GM10266 (cell line): ENCODE data around the gene MAPT.

Experiments
- DNase-seq: peaks from one replicate; pipeline ENCODE4 v3.0.0; 2012; ENCODE audit errors: extremely low spot score
- CTCF ChIP-seq: IDR thresholded peaks from 2 replicates; pipeline ENCODE4 v1.5.1; 2012; ENCODE audit warnings: mild to moderate bottlenecking, low read depth; ENCODE audit not compliant: control insufficient read depth, insufficient read depth; ENCODE audit errors: missing control alignments

The MAPT gene

GRCh38 chr17:45919136-45919535 lies 24.8 kb downstream of the MAPT start:
- no peak for DNase-seq
- TF ChIP-seq CTCF = no peak

GRCh38 chr17:45920083-45920482 lies 25.7 kb downstream of the MAPT start:
- no peak for DNase-seq
- no peak for TF ChIP-seq CTCF

DNA sequence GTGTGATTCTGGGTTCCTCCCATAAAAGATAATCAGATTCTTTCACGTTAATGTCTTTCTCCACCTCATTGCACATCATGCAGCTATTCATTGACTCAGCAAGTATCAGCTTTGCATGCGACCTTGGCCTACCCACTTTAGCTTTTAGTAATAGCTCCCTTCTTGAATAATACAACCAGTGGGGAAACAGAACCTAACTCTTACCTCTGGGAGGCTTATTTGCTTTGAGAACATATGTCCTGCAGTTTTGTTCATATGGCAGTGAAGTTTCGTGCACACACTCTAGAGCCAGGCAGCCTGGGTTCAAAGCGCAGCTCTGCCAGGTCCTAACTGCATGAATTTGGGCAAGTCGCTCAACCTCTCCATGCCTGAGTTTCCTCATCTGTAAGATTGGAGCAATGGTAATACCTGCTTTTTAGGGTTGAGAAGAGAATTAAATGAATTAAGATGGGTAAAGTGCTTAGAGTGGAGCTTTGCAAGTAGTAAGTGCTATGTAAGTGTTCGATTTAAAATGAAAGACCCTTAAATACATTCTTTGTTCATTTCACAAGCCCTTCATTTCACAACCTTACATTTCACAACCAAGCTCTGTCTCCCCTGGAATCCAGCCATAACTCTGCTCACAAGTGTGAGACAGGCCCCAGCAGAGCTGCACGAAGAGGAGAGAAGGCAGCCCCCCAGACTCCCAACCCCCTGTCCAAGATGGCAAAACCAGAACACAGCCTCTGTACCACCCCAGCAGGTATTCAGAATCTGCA lies 29.3 kb downstream of the MAPT start:
- DNase-seq = no peak

GRCh38 chr17:45924332-45924820 lies 30.0 kb downstream of the MAPT start:
- DNase-seq = no peak
- no peak for TF ChIP-seq CTCF

More for the DNA sequence above, 29.3 kb downstream of the MAPT start:
- no peak for TF ChIP-seq CTCF

DNA sequence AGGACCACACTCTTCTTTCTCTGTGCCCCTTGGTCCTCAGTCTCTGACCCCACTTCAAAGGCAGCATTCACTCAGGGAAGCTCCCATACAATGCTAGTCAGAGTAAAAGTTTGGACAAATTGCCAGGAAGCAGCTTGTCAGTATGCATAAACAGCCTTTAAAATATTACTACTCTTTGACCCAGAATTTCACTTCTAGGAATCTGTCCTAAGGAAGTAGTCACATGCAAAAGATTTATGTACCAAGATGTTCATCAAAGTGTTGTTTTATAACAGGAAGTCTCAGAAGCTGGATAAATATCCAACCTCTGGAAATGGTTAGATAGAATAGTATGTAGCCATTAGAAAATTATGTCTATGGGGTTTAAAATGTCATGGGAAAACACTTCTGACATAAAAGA lies 31.0 kb downstream of the MAPT start:
- TF ChIP-seq CTCF = no peak
- no peak for DNase-seq

- no peak for TF ChIP-seq CTCF
- DNase-seq = no peak
Measured at GRCh38 chr17:45927247-45927646, 32.9 kb downstream of the MAPT start.

- TF ChIP-seq CTCF = no peak
- no peak for DNase-seq
Measured at GRCh38 chr17:45929344-45929743, 35.0 kb downstream of the MAPT start.
